ENCODE results near the gene FYTTD1. TPM values are rescaled to one million over a fixed set of nuclear protein-coding genes. Genes with fewer than 3 reads are reported as not detected.

FYTTD1 gene
- total RNA-seq, 6 donors from 2014 or later = 25.5 to 50.0 (median 37.5) TPM

DNA sequence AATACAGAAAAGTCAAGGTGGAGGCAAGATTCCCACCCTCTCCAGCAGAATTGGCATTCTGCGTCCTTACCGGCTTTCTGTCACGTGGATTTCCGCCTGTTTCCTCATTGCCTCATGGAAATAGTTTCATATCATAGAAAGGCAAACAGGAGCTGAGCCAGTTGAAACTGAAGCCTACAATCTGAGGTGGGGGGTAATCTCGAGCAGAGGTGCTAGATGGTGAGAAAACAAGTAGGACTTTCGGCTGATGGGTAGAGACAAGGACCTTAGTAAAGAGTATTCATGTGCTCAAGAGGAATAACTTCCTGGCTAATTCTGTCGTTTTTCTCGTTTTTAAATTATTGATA lies 81.3 kb downstream of the FYTTD1 start:
- peak in 1 of 2 donors; percentile 34 for ATAC-seq (ENCODE audit: low FRiP score in 2 of 2)
- peak in 1 of 2 donors; percentile 37 for DNase-seq
- H3K36me3 ChIP-seq = peaks cover 19 to 88% (median 38%) of the 10 kb centered on the region in 4 donors
- H3K9me3 ChIP-seq = no peaks in the 10 kb centered on the region
- TF ChIP-seq EP300 (IDR thresholded peaks at IDR 0.05) (no peak), POLR2AphosphoS5 (IDR thresholded peaks at IDR 0.05) (no peak), POLR2A (IDR thresholded peaks at IDR 0.05) (no peak)
- TF ChIP-seq, protein P1, sequence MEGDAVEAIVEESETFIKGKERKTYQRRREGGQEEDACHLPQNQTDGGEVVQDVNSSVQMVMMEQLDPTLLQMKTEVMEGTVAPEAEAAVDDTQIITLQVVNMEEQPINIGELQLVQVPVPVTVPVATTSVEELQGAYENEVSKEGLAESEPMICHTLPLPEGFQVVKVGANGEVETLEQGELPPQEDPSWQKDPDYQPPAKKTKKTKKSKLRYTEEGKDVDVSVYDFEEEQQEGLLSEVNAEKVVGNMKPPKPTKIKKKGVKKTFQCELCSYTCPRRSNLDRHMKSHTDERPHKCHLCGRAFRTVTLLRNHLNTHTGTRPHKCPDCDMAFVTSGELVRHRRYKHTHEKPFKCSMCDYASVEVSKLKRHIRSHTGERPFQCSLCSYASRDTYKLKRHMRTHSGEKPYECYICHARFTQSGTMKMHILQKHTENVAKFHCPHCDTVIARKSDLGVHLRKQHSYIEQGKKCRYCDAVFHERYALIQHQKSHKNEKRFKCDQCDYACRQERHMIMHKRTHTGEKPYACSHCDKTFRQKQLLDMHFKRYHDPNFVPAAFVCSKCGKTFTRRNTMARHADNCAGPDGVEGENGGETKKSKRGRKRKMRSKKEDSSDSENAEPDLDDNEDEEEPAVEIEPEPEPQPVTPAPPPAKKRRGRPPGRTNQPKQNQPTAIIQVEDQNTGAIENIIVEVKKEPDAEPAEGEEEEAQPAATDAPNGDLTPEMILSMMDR (IDR thresholded peaks at IDR 0.05) = no peak
- no peak overlapping the region for H3K4me3 ChIP-seq
- no peaks in the 10 kb centered on the region for H3K27me3 ChIP-seq
- no peaks in the 10 kb centered on the region for H3K4me1 ChIP-seq
- WGBS, 2 donors = 76 to 77% methylated on average over 8 of the region's 8 CpGs
- peak overlapping the region; percentile 12 to 61 (median 32) for H3K27ac ChIP-seq

DNA sequence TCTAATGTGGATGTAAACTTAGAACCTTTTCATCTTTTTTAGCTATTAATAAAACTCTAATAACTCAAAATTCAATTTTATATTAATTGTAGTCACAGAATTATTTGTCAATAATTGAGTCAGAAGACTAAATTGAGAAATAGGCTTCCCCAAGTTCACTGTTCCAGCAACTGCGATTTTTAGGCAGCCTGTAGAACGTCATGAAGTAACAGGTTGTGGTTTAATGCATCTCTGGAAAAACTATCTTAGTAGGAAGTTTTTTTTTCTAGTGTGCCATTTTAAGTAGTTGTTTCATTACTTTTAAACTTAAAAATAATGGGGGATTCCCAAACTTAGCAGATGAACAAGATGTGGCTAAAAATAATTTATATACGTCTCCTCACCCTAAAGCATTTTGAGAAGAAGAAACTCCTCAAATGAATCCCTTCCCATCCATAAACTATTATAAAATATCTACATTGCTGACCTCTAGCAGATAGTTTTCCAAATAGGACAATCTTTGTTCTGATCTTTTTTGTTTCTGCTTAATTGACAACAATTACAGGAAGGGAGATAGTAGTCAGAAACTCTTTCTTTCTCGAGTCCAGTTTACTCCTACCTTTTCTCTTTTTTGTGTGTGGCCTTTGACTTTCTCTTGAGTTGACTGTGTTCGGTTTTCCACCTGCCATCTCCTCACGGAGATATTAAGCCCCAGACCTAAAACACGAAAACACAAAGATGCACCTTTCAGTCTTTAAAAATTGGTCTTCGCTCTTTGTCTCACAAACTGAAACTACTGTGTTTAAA lies 84.4 kb downstream of the FYTTD1 start:
- Histone ChIP-seq H3K27me3 (no peaks in the 10 kb centered on the region), H3K27ac (no peak overlapping the region), H3K4me1 (no peaks in the 10 kb centered on the region), H3K9me3 (no peaks in the 10 kb centered on the region), H3K4me3 (no peak overlapping the region), H3K36me3 (peaks cover 11 to 85% (median 23%) of the 10 kb centered on the region in 4 donors)
- WGBS, 2 donors = 85 to 90% methylated on average over 8 of the region's 8 CpGs
- ATAC-seq (ENCODE audit: low FRiP score in 2 of 2) = no peak
- no peak for DNase-seq
- TF ChIP-seq, protein P1 (IDR thresholded peaks at IDR 0.05) = no peak
- no peak for TF ChIP-seq POLR2AphosphoS5 (IDR thresholded peaks at IDR 0.05)
- no peak for TF ChIP-seq POLR2A (IDR thresholded peaks at IDR 0.05)
- no peak for TF ChIP-seq EP300 (IDR thresholded peaks at IDR 0.05)

DNA sequence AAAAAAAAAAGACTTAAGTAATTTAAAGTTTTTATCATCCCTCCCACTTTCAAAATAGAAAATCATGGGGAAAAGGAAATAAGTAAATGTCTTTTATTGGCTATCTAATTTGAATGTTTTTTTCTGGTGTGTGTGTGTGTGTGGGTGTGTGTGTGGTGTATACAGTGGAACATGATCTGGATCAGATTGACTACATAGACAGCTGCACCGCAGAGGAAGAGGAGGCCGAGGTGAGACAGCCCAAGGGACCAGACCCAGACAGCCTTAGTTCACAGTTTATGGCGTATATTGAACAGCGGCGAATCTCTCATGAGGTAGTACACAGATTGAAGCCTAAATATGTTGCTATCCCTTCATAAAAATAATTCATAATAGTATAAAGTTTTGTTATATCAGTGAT lies 85.8 kb downstream of the FYTTD1 start:
- Histone ChIP-seq H3K9me3 (no peaks in the 10 kb centered on the region), H3K27me3 (no peaks in the 10 kb centered on the region), H3K27ac (no peak overlapping the region), H3K36me3 (peaks cover 10 to 85% (median 31%) of the 10 kb centered on the region in 4 donors), H3K4me1 (no peaks in the 10 kb centered on the region), H3K4me3 (no peak overlapping the region)
- WGBS, 2 donors = 93 to 96% methylated on average over 5 of the region's 5 CpGs
- no peak for TF ChIP-seq EP300 (IDR thresholded peaks at IDR 0.05)
- no peak for TF ChIP-seq POLR2A (IDR thresholded peaks at IDR 0.05)
- ATAC-seq (ENCODE audit: low FRiP score in 2 of 2) = no peak
- no peak for DNase-seq

DNA sequence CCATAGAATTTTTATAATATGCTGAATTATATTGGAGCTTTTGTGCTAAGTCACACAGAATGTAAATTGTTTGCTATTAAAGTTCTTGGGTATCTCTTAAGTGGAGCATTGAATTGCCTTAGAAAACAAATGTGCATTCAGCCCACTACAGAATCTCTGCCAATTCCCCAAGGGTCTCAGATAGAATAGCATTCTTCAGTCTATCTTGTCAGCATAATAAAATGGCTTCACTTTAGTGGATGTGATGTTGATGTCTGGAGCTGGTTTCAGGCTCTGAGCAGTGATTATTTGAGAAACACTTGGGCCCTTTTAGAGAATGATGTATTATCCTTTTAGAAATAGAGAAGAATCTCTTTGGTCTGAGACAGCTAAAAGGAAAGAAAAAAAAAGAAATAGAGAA lies 86.6 kb downstream of the FYTTD1 start:
- no peak for ATAC-seq (ENCODE audit: low FRiP score in 2 of 2)
- Histone ChIP-seq H3K9me3 (no peaks in the 10 kb centered on the region), H3K4me1 (no peaks in the 10 kb centered on the region), H3K4me3 (no peak overlapping the region), H3K27ac (no peak overlapping the region), H3K27me3 (no peaks in the 10 kb centered on the region), H3K36me3 (peaks cover 10 to 85% (median 36%) of the 10 kb centered on the region in 4 donors)
- TF ChIP-seq, protein P1 (IDR thresholded peaks at IDR 0.05) = no peak
- TF ChIP-seq POLR2A (IDR thresholded peaks at IDR 0.05) (no peak), EP300 (IDR thresholded peaks at IDR 0.05) (no peak), POLR2AphosphoS5 (IDR thresholded peaks at IDR 0.05) (no peak)
- no peak for DNase-seq

Other genes with a start within 250 kb of the FYTTD1 start
- gene BDH1, start 193.9 kb upstream of the FYTTD1 start, total RNA-seq = 10 to 100 TPM; 13.5 to 30.4 (median 23.0) TPM
- gene RUBCN, start 13.0 kb upstream of the FYTTD1 start, total RNA-seq = 100 to 1,000 TPM in 1 of 6 donors, 10 to 100 TPM in 5; 34.8 to 103 (median 51.2) TPM
- 10 to 100 TPM; 24.6 to 68.1 (median 34.2) TPM for gene LRCH3, start 41.4 kb downstream of the FYTTD1 start, total RNA-seq
- 100 to 1,000 TPM in 5 of 6 donors, 10 to 100 TPM in 1; 80.7 to 771 (median 420) TPM for gene RPL35A, start 200.3 kb downstream of the FYTTD1 start, total RNA-seq
- gene LMLN, start 210.3 kb downstream of the FYTTD1 start, total RNA-seq = 10 to 100 TPM in 1 of 6 donors, 1 to 10 TPM in 5; 4.2 to 11.3 (median 9.0) TPM

Measured in upper lobe of left lung (tissue), 6 donors.